ENCODE data around the gene CCM2. TPM values are rescaled to one million over a fixed set of nuclear protein-coding genes. Genes with fewer than 3 reads are reported as not detected.
A peak's percentile ranks its signal among the peaks of the same experiment; 100 is the strongest.

Gene CCM2
- total RNA-seq, 2 donors from 2014 or later, result 43.0 to 49.7 TPM

DNA sequence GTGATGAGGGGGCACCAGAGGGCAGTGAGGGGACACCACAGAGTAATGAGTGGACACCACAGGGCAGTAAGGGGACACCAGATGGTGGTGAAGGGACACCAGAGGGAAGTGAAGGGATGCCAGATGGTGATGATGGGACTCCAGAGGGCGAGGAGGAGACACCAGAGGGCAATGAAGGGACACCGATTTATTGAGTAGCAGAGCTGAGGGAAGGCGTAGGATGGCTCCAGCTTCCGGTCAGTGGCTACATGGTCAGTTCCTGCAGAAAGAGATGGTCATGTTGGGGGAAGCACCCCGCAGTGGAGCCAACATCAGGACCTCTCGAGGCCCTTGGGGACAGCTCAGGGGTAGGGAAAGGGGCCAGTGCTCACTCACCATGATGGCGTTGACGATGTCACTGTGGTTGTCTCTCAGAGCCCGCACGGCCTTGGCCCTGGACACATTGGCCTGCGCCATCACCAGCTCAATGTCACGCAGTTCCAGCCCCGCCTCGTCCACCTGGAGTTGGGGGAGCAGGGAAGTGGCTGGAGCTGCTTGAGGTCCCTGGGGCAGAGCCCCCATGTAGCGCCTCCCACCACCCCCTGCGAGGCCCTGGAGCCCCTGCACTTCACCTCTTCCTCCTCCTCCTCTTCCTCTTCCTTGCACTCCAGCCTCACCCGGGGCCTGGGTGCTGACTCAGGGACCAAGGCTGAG lies 80.4 kb downstream of the CCM2 start:
- H3K27ac ChIP-seq, result no peak overlapping the region
- ATAC-seq (ENCODE audit: insufficient number of reproducible peaks, low FRiP score, low read depth) (no peak), DNase-seq (ENCODE audit: low spot score) (no peak)
- H3K4me3 ChIP-seq, result no peak overlapping the region
- H3K27me3 ChIP-seq (replicated peaks; ENCODE audit: insufficient read depth), result no peaks in the 10 kb centered on the region
- H3K4me1 ChIP-seq (ENCODE audit: control insufficient read depth in 1 of 2, low read depth in 2 of 2), result no peaks in the 10 kb centered on the region
- H3K9me3 ChIP-seq, result no peaks in the 10 kb centered on the region
- peaks cover 8% of the 10 kb centered on the region for H3K36me3 ChIP-seq
- TF ChIP-seq, protein P1, sequence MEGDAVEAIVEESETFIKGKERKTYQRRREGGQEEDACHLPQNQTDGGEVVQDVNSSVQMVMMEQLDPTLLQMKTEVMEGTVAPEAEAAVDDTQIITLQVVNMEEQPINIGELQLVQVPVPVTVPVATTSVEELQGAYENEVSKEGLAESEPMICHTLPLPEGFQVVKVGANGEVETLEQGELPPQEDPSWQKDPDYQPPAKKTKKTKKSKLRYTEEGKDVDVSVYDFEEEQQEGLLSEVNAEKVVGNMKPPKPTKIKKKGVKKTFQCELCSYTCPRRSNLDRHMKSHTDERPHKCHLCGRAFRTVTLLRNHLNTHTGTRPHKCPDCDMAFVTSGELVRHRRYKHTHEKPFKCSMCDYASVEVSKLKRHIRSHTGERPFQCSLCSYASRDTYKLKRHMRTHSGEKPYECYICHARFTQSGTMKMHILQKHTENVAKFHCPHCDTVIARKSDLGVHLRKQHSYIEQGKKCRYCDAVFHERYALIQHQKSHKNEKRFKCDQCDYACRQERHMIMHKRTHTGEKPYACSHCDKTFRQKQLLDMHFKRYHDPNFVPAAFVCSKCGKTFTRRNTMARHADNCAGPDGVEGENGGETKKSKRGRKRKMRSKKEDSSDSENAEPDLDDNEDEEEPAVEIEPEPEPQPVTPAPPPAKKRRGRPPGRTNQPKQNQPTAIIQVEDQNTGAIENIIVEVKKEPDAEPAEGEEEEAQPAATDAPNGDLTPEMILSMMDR (IDR thresholded peaks at IDR 0.05), result no peak

DNA sequence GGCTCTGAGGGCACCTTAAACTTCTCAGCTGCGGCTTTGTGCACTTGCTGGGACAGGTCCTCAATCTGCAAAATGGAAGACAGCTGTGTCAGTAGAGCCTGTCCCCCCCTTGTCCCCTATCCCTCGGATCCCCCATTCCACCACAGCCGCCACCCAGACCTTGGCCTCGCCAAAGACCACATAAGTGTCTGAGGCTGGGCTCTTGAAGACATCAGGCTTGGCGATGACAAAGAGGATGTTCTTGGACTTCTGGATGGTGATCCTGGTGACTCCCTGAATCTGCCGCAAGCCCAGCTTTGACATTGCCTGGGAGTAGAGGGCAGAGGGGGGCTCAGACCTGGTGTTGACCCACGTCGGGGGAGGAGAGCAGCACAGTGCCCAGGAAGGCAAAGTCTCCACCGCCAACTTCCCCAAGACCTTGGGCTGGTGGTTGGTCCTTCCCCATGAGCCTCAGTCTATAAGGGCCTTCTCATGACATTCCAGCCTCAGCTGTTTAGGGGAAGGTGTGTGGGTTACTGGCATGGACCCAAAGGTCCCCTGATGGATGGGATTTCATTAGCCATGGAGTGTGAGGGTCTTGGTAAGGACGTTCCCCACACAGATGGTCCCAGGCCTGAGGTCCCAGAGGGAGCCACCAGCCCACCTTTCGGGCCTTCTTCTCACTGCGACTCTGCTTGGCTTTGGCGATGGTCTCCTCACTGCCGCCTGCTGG lies 81.1 kb downstream of the CCM2 start:
- Histone ChIP-seq H3K4me1 (ENCODE audit: control insufficient read depth in 1 of 2, low read depth in 2 of 2) (no peaks in the 10 kb centered on the region), H3K27ac (no peak overlapping the region), H3K27me3 (replicated peaks; ENCODE audit: insufficient read depth) (no peaks in the 10 kb centered on the region), H3K4me3 (no peak overlapping the region), H3K9me3 (no peaks in the 10 kb centered on the region), H3K36me3 (peaks cover under 1% of the 10 kb centered on the region)
- DNase-seq (ENCODE audit: low spot score) (no peak), ATAC-seq (ENCODE audit: insufficient number of reproducible peaks, low FRiP score, low read depth) (peak; percentile 36)
- TF ChIP-seq, protein P1 (IDR thresholded peaks at IDR 0.05), result no peak

DNA sequence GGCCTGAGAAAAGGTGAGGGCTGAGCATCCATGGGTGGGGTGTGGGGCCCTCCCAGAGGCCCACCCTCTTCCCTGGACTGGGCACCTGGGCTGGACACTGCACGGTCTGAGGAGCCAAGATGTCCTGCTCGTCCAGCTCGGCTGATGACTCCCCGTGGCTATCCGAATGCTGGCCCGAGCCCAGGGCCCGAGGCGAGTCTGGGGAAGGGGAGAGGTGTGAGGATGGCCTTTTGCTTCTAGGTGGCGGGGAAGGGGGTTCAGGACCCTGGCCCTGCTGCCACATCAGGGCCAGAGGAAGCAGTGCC lies 81.6 kb downstream of the CCM2 start:
- Histone ChIP-seq H3K27ac (no peak overlapping the region), H3K4me1 (ENCODE audit: control insufficient read depth in 1 of 2, low read depth in 2 of 2) (no peaks in the 10 kb centered on the region), H3K4me3 (no peak overlapping the region), H3K27me3 (replicated peaks; ENCODE audit: insufficient read depth) (no peaks in the 10 kb centered on the region), H3K36me3 (no peaks in the 10 kb centered on the region), H3K9me3 (no peaks in the 10 kb centered on the region)
- TF ChIP-seq, protein P1 (IDR thresholded peaks at IDR 0.05), result no peak
- ATAC-seq (ENCODE audit: insufficient number of reproducible peaks, low FRiP score, low read depth) (no peak), DNase-seq (ENCODE audit: low spot score) (no peak)

DNA sequence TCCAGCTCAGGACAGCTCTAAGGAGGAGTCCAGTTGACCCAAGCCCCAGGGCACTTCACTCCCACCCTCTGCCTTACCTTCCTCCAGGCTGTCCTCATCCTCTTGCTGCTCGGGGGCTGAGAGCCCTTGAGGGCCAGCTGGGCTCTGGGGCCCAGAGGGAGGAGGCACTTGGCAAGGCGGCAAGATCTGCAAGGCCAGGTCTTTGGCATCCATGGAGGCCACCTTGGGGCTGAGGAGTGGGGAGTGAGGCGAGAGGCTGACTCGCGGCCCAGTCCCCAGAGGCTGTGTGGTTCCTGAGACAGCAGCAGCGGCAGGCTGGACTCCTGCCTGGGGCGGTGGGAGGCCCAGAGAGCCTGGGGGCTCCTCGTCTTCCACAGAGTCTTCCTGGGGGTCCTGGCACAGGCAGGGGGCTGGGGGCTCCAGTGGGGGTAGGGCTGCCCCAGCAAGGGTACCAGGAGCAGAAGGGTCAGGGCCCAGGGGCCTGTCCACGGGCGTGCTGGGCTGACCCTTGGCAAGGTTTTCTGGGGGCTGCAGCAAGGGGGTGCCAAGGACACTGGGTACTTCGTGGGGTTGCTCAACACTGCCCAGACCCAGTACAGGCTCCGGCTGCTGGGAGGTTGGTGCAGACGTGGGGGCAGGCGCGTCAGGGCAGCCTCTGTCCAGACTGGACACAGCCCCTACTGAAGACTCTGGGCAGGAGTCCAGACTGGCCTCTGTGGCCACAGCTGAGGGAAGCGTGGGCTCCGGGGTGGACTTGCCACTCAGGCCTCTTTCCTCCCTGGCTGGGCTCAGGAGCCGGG lies 82.2 kb downstream of the CCM2 start:
- no peak for ATAC-seq (ENCODE audit: insufficient number of reproducible peaks, low FRiP score, low read depth)
- H3K4me1 ChIP-seq (ENCODE audit: control insufficient read depth in 1 of 2, low read depth in 2 of 2), result no peaks in the 10 kb centered on the region
- TF ChIP-seq, protein P1 (IDR thresholded peaks at IDR 0.05), result no peak
- no peak overlapping the region for H3K27ac ChIP-seq
- H3K27me3 ChIP-seq (replicated peaks; ENCODE audit: insufficient read depth), result no peaks in the 10 kb centered on the region
- DNase-seq (ENCODE audit: low spot score), result no peak
- H3K4me3 ChIP-seq, result no peak overlapping the region
- H3K9me3 ChIP-seq, result no peaks in the 10 kb centered on the region
- no peaks in the 10 kb centered on the region for H3K36me3 ChIP-seq

DNA sequence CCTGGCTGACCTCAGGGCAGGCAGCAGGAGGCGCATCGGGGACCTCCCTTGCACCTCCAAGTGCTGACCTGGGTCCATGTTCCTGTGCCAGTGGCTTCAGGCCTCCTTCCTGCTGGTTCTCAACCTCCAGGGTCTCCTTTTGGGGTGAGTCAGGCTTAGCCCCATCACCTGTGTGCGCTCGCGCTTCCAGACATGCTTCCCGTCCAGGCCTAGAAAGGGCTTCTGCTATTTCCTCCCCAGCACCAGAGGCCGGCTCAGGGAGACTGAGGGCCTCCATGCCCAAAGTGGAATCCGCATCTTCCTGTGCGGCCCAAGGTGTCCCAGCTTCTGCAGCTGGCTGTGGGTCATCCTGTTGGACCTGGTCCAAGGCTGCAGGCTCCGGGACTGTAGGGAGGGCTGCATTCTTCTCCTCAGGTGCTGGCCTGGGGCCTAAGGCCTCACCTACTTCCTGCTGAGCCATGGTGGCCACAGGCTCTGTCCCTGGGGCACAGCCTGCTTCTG lies 82.9 kb downstream of the CCM2 start:
- ATAC-seq (ENCODE audit: insufficient number of reproducible peaks, low FRiP score, low read depth) (no peak), DNase-seq (ENCODE audit: low spot score) (no peak)
- Histone ChIP-seq H3K9me3 (no peaks in the 10 kb centered on the region), H3K4me3 (no peak overlapping the region), H3K4me1 (ENCODE audit: control insufficient read depth in 1 of 2, low read depth in 2 of 2) (peaks cover 0 to 5% of the 10 kb centered on the region in 2 donors), H3K27ac (no peak overlapping the region), H3K27me3 (replicated peaks; ENCODE audit: insufficient read depth) (no peaks in the 10 kb centered on the region), H3K36me3 (no peaks in the 10 kb centered on the region)
- TF ChIP-seq, protein P1 (IDR thresholded peaks at IDR 0.05), result no peak

Measured in thoracic aorta (tissue), 2 donors.